ENCODE results near the gene NDUFAB1. TPM values are rescaled to one million over a fixed set of nuclear protein-coding genes. Genes with fewer than 3 reads are reported as not detected.

NDUFAB1 gene
- total and polyA plus RNA-seq, 2 of the 13 experiments (the other 11 are each of a cell fraction or from before 2014, with no cell fraction given), result 221 to 601 TPM

DNA sequence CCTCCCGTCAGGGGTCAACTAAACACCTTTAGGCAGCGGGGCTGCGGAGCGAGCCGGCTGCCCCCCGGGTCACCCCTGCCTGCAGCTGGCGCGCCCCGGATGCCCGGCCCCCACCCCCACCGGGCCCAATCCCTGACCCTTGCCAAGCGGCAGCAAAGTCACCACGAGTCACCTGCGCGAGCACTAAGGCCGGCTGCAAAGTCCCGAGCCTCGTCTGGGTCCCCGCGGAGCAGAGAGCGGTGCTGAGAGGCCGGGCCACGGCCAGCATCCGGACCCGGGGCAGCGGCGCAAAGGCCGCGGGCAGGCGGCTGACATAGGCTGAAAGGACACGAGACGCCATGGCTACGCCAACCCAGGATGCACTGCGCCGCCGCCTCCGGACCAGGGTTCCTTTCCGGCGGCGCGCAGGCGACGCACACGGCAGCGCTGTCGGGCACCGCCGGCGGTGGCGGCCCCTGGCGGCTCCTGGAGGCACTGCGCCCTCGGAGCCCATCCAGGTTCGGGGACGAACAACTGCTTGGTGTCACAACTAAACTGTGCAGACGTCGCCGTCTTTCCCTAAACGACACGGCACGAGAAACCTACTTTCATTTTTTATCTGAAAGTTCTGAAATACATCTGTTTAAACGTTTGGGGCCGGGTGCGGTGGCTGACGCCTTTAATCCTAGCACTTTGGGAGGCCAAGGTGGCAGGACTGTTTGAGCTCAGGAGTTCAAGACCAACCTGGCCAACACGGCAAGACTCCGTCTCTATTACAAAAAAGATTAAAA, at the start of gene NDUFAB1 (continued):
- TF ChIP-seq, protein P1, sequence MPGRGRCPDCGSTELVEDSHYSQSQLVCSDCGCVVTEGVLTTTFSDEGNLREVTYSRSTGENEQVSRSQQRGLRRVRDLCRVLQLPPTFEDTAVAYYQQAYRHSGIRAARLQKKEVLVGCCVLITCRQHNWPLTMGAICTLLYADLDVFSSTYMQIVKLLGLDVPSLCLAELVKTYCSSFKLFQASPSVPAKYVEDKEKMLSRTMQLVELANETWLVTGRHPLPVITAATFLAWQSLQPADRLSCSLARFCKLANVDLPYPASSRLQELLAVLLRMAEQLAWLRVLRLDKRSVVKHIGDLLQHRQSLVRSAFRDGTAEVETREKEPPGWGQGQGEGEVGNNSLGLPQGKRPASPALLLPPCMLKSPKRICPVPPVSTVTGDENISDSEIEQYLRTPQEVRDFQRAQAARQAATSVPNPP (CRISPR knock-in tag; IDR thresholded peaks at IDR 0.05), result peak; percentile 95
- TF ChIP-seq, protein P2, sequence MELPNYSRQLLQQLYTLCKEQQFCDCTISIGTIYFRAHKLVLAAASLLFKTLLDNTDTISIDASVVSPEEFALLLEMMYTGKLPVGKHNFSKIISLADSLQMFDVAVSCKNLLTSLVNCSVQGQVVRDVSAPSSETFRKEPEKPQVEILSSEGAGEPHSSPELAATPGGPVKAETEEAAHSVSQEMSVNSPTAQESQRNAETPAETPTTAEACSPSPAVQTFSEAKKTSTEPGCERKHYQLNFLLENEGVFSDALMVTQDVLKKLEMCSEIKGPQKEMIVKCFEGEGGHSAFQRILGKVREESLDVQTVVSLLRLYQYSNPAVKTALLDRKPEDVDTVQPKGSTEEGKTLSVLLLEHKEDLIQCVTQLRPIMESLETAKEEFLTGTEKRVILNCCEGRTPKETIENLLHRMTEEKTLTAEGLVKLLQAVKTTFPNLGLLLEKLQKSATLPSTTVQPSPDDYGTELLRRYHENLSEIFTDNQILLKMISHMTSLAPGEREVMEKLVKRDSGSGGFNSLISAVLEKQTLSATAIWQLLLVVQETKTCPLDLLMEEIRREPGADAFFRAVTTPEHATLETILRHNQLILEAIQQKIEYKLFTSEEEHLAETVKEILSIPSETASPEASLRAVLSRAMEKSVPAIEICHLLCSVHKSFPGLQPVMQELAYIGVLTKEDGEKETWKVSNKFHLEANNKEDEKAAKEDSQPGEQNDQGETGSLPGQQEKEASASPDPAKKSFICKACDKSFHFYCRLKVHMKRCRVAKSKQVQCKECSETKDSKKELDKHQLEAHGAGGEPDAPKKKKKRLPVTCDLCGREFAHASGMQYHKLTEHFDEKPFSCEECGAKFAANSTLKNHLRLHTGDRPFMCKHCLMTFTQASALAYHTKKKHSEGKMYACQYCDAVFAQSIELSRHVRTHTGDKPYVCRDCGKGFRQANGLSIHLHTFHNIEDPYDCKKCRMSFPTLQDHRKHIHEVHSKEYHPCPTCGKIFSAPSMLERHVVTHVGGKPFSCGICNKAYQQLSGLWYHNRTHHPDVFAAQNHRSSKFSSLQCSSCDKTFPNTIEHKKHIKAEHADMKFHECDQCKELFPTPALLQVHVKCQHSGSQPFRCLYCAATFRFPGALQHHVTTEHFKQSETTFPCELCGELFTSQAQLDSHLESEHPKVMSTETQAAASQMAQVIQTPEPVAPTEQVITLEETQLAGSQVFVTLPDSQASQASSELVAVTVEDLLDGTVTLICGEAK (IDR thresholded peaks at IDR 0.05), result no peak
- TF ChIP-seq, protein P2 (CRISPR knock-in tag; IDR thresholded peaks at IDR 0.05), result peak; percentile 94
- TF ChIP-seq KLF11 (CRISPR knock-in tag; IDR thresholded peaks at IDR 0.05) (no peak), JUN (CRISPR knock-in tag; IDR thresholded peaks at IDR 0.05) (peak; percentile 76), ZC3H13 (CRISPR knock-in tag; IDR thresholded peaks at IDR 0.05) (peak; percentile 76; the same call in 1 of the 2 replicates), CEBPG (CRISPR knock-in tag; IDR thresholded peaks at IDR 0.05) (peak; percentile 40), ZFP82 (CRISPR knock-in tag; IDR thresholded peaks at IDR 0.05; ENCODE audit: borderline replicate concordance) (peak; percentile 95), MXD4 (CRISPR knock-in tag; IDR thresholded peaks at IDR 0.05) (peak; percentile 98), CEBPB (IDR thresholded peaks at IDR 0.05; ENCODE audit: borderline replicate concordance, low read depth, low read length) (no peak), CHCHD3 (CRISPR knock-in tag; IDR thresholded peaks at IDR 0.05) (peak; percentile 96)
- TF ChIP-seq, protein P3, sequence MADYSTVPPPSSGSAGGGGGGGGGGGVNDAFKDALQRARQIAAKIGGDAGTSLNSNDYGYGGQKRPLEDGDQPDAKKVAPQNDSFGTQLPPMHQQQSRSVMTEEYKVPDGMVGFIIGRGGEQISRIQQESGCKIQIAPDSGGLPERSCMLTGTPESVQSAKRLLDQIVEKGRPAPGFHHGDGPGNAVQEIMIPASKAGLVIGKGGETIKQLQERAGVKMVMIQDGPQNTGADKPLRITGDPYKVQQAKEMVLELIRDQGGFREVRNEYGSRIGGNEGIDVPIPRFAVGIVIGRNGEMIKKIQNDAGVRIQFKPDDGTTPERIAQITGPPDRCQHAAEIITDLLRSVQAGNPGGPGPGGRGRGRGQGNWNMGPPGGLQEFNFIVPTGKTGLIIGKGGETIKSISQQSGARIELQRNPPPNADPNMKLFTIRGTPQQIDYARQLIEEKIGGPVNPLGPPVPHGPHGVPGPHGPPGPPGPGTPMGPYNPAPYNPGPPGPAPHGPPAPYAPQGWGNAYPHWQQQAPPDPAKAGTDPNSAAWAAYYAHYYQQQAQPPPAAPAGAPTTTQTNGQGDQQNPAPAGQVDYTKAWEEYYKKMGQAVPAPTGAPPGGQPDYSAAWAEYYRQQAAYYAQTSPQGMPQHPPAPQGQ (CRISPR knock-in tag; IDR thresholded peaks at IDR 0.05; ENCODE audit: borderline replicate concordance), result no peak; the same call in 1 of the 2 replicates
- TF ChIP-seq, protein P4, sequence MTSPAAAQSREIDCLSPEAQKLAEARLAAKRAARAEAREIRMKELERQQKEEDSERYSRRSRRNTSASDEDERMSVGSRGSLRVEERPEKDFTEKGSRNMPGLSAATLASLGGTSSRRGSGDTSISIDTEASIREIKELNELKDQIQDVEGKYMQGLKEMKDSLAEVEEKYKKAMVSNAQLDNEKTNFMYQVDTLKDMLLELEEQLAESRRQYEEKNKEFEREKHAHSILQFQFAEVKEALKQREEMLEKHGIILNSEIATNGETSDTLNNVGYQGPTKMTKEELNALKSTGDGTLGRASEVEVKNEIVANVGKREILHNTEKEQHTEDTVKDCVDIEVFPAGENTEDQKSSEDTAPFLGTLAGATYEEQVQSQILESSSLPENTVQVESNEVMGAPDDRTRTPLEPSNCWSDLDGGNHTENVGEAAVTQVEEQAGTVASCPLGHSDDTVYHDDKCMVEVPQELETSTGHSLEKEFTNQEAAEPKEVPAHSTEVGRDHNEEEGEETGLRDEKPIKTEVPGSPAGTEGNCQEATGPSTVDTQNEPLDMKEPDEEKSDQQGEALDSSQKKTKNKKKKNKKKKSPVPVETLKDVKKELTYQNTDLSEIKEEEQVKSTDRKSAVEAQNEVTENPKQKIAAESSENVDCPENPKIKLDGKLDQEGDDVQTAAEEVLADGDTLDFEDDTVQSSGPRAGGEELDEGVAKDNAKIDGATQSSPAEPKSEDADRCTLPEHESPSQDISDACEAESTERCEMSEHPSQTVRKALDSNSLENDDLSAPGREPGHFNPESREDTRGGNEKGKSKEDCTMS (CRISPR knock-in tag; conservative IDR thresholded peaks at IDR 0.05), result 0 out of 2 replicates have a peak, but pooled peaks have one; percentile 35
- TF ChIP-seq, protein P5, sequence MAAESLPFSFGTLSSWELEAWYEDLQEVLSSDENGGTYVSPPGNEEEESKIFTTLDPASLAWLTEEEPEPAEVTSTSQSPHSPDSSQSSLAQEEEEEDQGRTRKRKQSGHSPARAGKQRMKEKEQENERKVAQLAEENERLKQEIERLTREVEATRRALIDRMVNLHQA (CRISPR knock-in tag; IDR thresholded peaks at IDR 0.05), result no peak

Measured in HepG2 (cell line).